Measurements from ENCODE around the gene ZC3H4. TPM values are rescaled to one million over a fixed set of nuclear protein-coding genes. Genes with fewer than 3 reads are reported as not detected.

Gene ZC3H4
- total and polyA plus RNA-seq, 9 of the 15 experiments (the other 6 are each of a cell fraction or from before 2014, with no cell fraction given), result 2.2 to 75.6 (median 18.3) TPM

DNA sequence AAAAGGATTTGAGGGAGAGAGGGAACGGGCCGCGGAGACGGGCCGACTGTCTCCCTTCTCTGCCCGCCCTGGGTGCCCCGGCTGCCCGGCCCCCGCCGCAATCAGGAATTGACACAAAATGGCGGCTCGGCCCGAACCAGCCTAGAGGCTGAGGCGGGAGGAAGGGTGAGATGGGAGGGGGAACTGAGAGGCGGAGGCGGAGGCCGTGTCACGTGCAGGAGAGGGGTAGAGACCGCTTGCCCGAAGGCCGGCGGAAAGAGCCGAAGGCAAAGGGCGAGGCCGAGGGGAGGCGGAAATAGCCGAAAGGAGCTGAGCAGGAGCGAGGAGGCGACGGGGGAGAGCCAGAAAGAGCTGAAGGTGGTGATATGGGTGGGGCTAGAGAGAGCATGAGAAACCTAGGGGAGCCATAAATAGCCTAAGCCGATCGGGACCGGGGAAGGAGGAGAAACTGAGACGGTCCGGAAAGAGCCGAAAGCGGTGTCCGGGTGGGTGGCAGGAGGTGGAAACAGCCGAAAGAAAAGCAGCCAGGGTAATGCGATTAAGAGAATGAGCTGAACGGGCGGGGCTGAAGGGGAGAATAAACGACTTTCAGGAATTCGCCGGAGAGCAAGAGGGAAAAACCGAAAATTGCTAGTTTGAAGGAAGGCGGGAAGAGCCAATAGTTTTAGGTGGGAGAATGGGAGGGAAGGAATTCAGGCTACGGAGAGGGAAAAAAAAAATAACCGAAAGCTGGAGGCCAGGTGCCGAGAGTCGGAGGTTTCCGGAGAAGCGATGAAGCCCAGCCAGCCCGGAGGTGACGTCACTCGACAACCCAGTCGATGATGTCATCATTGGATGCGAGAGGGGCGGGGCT is at the start of gene ZC3H4 (continued):
- TF ChIP-seq NR2C1 (IDR thresholded peaks at IDR 0.05) (no peak), NR2C1 (tag; IDR thresholded peaks at IDR 0.05) (no peak; the same call in 1 of the 2 replicates), C11orf30 (IDR thresholded peaks at IDR 0.05; ENCODE audit: low read depth) (no peak; the same call in 1 of the 2 replicates), ZNF175 (CRISPR knock-in tag; IDR thresholded peaks at IDR 0.05; ENCODE audit: low read depth) (no peak), JUN (IDR thresholded peaks at IDR 0.05; ENCODE audit: borderline replicate concordance, low read depth, low read length) (peak; percentile 98), JUN (CRISPR knock-in tag; IDR thresholded peaks at IDR 0.05; ENCODE audit: borderline replicate concordance) (peak; percentile 85), SRSF9 (IDR thresholded peaks at IDR 0.05; ENCODE audit: borderline replicate concordance, low read depth, low read length) (no peak), PML (IDR thresholded peaks at IDR 0.05; ENCODE audit: low read length) (peak; percentile 63; the same call in 1 of the 2 replicates), ZNF24 (IDR thresholded peaks at IDR 0.05) (no peak), SMARCA5 (IDR thresholded peaks at IDR 0.05) (peak; percentile 59; the same call in 1 of the 2 replicates), NR2F6 (CRISPR knock-in tag; IDR thresholded peaks at IDR 0.05) (peak; percentile 10; the same call in 1 of the 2 replicates), CHD1 (IDR thresholded peaks at IDR 0.05; ENCODE audit: low read length) (no peak), PCBP2 (IDR thresholded peaks at IDR 0.05; ENCODE audit: low read depth, low read length, poor library complexity, severe bottlenecking) (no peak), LEF1 (IDR thresholded peaks at IDR 0.05) (no peak), ZNF146 (CRISPR knock-in tag; IDR thresholded peaks at IDR 0.05; ENCODE audit: unreplicated experiment) (no peak), ZNF79 (CRISPR knock-in tag; IDR thresholded peaks at IDR 0.05; ENCODE audit: low read depth) (no peak), HNRNPK (IDR thresholded peaks at IDR 0.05; ENCODE audit: low read depth, low read length, poor library complexity, severe bottlenecking) (no peak), ELF4 (CRISPR knock-in tag; IDR thresholded peaks at IDR 0.05) (no peak), ARID1B (IDR thresholded peaks at IDR 0.05) (peak; percentile 47), CCAR2 (IDR thresholded peaks at IDR 0.05; ENCODE audit: low read depth, low read length) (peak; percentile 92; the same call in 1 of the 2 replicates), CREM (IDR thresholded peaks at IDR 0.05; ENCODE audit: low read depth) (peak; percentile 98), ZSCAN32 (CRISPR knock-in tag; IDR thresholded peaks at IDR 0.05) (no peak)
- TF ChIP-seq, protein P1, sequence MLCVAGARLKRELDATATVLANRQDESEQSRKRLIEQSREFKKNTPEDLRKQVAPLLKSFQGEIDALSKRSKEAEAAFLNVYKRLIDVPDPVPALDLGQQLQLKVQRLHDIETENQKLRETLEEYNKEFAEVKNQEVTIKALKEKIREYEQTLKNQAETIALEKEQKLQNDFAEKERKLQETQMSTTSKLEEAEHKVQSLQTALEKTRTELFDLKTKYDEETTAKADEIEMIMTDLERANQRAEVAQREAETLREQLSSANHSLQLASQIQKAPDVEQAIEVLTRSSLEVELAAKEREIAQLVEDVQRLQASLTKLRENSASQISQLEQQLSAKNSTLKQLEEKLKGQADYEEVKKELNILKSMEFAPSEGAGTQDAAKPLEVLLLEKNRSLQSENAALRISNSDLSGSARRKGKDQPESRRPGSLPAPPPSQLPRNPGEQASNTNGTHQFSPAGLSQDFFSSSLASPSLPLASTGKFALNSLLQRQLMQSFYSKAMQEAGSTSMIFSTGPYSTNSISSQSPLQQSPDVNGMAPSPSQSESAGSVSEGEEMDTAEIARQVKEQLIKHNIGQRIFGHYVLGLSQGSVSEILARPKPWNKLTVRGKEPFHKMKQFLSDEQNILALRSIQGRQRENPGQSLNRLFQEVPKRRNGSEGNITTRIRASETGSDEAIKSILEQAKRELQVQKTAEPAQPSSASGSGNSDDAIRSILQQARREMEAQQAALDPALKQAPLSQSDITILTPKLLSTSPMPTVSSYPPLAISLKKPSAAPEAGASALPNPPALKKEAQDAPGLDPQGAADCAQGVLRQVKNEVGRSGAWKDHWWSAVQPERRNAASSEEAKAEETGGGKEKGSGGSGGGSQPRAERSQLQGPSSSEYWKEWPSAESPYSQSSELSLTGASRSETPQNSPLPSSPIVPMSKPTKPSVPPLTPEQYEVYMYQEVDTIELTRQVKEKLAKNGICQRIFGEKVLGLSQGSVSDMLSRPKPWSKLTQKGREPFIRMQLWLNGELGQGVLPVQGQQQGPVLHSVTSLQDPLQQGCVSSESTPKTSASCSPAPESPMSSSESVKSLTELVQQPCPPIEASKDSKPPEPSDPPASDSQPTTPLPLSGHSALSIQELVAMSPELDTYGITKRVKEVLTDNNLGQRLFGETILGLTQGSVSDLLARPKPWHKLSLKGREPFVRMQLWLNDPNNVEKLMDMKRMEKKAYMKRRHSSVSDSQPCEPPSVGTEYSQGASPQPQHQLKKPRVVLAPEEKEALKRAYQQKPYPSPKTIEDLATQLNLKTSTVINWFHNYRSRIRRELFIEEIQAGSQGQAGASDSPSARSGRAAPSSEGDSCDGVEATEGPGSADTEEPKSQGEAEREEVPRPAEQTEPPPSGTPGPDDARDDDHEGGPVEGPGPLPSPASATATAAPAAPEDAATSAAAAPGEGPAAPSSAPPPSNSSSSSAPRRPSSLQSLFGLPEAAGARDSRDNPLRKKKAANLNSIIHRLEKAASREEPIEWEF (CRISPR knock-in tag; IDR thresholded peaks at IDR 0.05), result no peak
- TF ChIP-seq, protein P2, sequence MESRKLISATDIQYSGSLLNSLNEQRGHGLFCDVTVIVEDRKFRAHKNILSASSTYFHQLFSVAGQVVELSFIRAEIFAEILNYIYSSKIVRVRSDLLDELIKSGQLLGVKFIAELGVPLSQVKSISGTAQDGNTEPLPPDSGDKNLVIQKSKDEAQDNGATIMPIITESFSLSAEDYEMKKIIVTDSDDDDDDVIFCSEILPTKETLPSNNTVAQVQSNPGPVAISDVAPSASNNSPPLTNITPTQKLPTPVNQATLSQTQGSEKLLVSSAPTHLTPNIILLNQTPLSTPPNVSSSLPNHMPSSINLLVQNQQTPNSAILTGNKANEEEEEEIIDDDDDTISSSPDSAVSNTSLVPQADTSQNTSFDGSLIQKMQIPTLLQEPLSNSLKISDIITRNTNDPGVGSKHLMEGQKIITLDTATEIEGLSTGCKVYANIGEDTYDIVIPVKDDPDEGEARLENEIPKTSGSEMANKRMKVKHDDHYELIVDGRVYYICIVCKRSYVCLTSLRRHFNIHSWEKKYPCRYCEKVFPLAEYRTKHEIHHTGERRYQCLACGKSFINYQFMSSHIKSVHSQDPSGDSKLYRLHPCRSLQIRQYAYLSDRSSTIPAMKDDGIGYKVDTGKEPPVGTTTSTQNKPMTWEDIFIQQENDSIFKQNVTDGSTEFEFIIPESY (CRISPR knock-in tag; IDR thresholded peaks at IDR 0.05), result no peak
